Kidney capillary endothelial cell (primary cell): ENCODE measurements around the gene CRIP1.

Source experiments
- DNase-seq: peaks from one replicate; pipeline ENCODE4 v3.0.0-alpha.2; 2018; ENCODE audit warnings: low spot score

Gene CRIP1

GRCh38 chr14:105480807-105481801 lies 5.6 kb upstream of the CRIP1 start:
- peak; percentile 92 for DNase-seq

GRCh38 chr14:105481886-105482457 lies 4.7 kb upstream of the CRIP1 start:
- peak; percentile 96 for DNase-seq

- DNase-seq: no peak
These were observed 4.1 kb upstream of the CRIP1 start for GRCh38 chr14:105482486-105483110.

- no peak for DNase-seq
These were observed 3.2 kb upstream of the CRIP1 start for GRCh38 chr14:105483300-105484068.

GRCh38 chr14:105484069-105484996 lies 2.4 kb upstream of the CRIP1 start:
- DNase-seq: peak; percentile 40

- DNase-seq: no peak
These were observed 1.7 kb upstream of the CRIP1 start for GRCh38 chr14:105484997-105485393.

- DNase-seq: peak; percentile 52
These were observed 935 bp upstream of the CRIP1 start for GRCh38 chr14:105485739-105486162.

GRCh38 chr14:105486974-105487448 lies 325 bp downstream of the CRIP1 start:
- no peak for DNase-seq

GRCh38 chr14:105487449-105487985 lies 831 bp downstream of the CRIP1 start:
- DNase-seq: no peak

- no peak for DNase-seq
These were observed 1.5 kb downstream of the CRIP1 start for GRCh38 chr14:105487986-105488777.

GRCh38 chr14:105488781-105489541 lies 2.3 kb downstream of the CRIP1 start:
- no peak for DNase-seq

GRCh38 chr14:105489542-105490266 lies 3.0 kb downstream of the CRIP1 start:
- DNase-seq: peak; percentile 63

GRCh38 chr14:105490267-105490571 lies 3.5 kb downstream of the CRIP1 start:
- no peak for DNase-seq

- DNase-seq: peak; percentile 100
These were observed 4.1 kb downstream of the CRIP1 start, which contains the start of gene TEDC1 for GRCh38 chr14:105490572-105491365. Gene TEDC1, plus strand, starts transcription at chr14:105491246. Its CDS starts 130 bp downstream, at chr14:105491376.

GRCh38 chr14:105491366-105491973 lies 4.8 kb downstream of the CRIP1 start:
- DNase-seq: peak; percentile 51

GRCh38 chr14:105492031-105492970 lies 5.6 kb downstream of the CRIP1 start:
- no peak for DNase-seq
